K562 (cell line): Measurements from ENCODE around the gene SCAPER. TPM values are rescaled to one million over a fixed set of nuclear protein-coding genes. Genes with fewer than 3 reads are reported as not detected.
A peak's percentile ranks its signal among the peaks of the same experiment; 100 is the strongest.

ENCODE experiments used
- CCAR2 ChIP-seq: fragments of 200-400 bp; formaldehyde crosslinking; IDR thresholded peaks from 2 replicates; pipeline ENCODE4 v1.6.1; 2017; ENCODE audit warnings: mild to moderate bottlenecking, low read depth, low read length
- FOXO4 ChIP-seq: fragments of 450-650 bp; formaldehyde crosslinking; IDR thresholded peaks from 2 replicates; pipeline ENCODE4 v1.4.0; 2020; ENCODE audit warnings: mild to moderate bottlenecking, moderate library complexity
- MAFG ChIP-seq: fragments of 450-650 bp; conservative IDR thresholded peaks from 2 replicates; pipeline ENCODE4 v1.6.1; 2016; ENCODE audit warnings: missing genetic modification characterization, missing compliant biosample characterization
- MAFK ChIP-seq: IDR thresholded peaks from 2 replicates; pipeline ENCODE4 v1.6.1; 2011; ENCODE audit warnings: low read length, improper control_type of control experiment
- MCM2 ChIP-seq: fragments of 450-650 bp; IDR thresholded peaks from 2 replicates; pipeline ENCODE4 v1.6.1; 2017; ENCODE audit warnings: low read depth, mild to moderate bottlenecking
- NBN ChIP-seq: fragments of 450-650 bp; IDR thresholded peaks from 2 replicates; pipeline ENCODE4 v1.6.1; 2016; ENCODE audit warnings: low read depth, mild to moderate bottlenecking
- REST ChIP-seq, 2 experiments: fragments of 450-650 bp; formaldehyde crosslinking in 1 of 2; IDR thresholded peaks; 2 replicates each; pipeline versions ENCODE4 v1.4.0 to v1.6.1; 2014 to 2020; ENCODE audit warnings: mild to moderate bottlenecking in 2 of 2, borderline replicate concordance in 1 of 2, low read depth in 1 of 2
- THRA ChIP-seq: fragments of 450-650 bp; IDR thresholded peaks from 2 replicates; pipeline ENCODE4 v1.6.1; 2017; ENCODE audit warnings: mild to moderate bottlenecking, moderate library complexity
- ZMIZ1 ChIP-seq, 2 experiments: fragments of 150-350 bp in 1 of 2; IDR thresholded peaks; 2 replicates each; pipeline ENCODE4 v1.6.1; 2012 to 2016; ENCODE audit warnings: low read depth in 2 of 2, low read length in 2 of 2, mild to moderate bottlenecking in 1 of 2, moderate library complexity in 1 of 2
- ZNF436 ChIP-seq: fragments of 250-450, 450-650 bp; sonication (Bioruptor Pico); formaldehyde crosslinking; IDR thresholded peaks from 2 replicates; pipeline ENCODE4 v1.7.0; 2020; ENCODE audit warnings: mild to moderate bottlenecking
- ZNF511 ChIP-seq: sonication (generic); formaldehyde crosslinking; IDR thresholded peaks from 2 replicates; pipeline ENCODE4 v1.8.0; 2022; ENCODE audit warnings: mild to moderate bottlenecking, missing genetic modification reagents
- polyA plus RNA-seq, 8 experiments: library from polyadenylated mRNA; depleted of rRNA in 4 of 8; stranded (reverse) in 5 of 8; unstranded in 3 of 8; fragments of >200 nt; fragmentation: Nextera tagmentation in 2 of 8; fragmentation: Illumina TruSeq in 1 of 8; extraction: Ambion mirVana in 2 of 8; extraction: Trizol in 1 of 8; gene quantifications; 2 replicates each; pipeline versions ENCODE4 v1.2.1 to v1.2.3, GENCODE V29; 2011 to 2014; ENCODE audit warnings: inconsistent platforms in 1 of 8, missing spikeins in 1 of 8
- total RNA-seq, 7 experiments: library from RNA; depleted of rRNA in 6 of 7; stranded (reverse); fragments of >200 nt in 6 of 7; fragmentation: Illumina TruSeq in 2 of 7; extraction: Trizol in 2 of 7; gene quantifications; 2 replicates each; pipeline versions ENCODE4 v1.2.1 to v1.2.3, GENCODE V29; 2011 to 2021; ENCODE audit warnings: low replicate concordance in 1 of 7

Gene SCAPER
- total and polyA plus RNA-seq, 9 of the 15 experiments (the other 6 are each of a cell fraction or from before 2014, with no cell fraction given): 1.3 to 5.7 (median 3.2) TPM

GRCh38 chr15:76931397-76932134 lies 26.4 kb upstream of the SCAPER start, which contains the start of gene RCN2 (continued):
- TF ChIP-seq ZMIZ1 (IDR thresholded peaks at IDR 0.05; ENCODE audit: low read depth in 2 of 2, low read length in 2 of 2) (no peak), MCM2 (no peak), MAFG (tag) (no peak), FOXO4 (CRISPR knock-in tag) (no peak), ZNF436 (CRISPR knock-in tag) (no peak), REST (IDR thresholded peaks at IDR 0.05; ENCODE audit: borderline replicate concordance) (peak; percentile 54), REST (CRISPR knock-in tag; IDR thresholded peaks at IDR 0.05; ENCODE audit: low read depth) (no peak), MAFK (no peak), NBN (no peak), CCAR2 (no peak), ZNF511 (CRISPR knock-in tag) (no peak), THRA (no peak)
